HFFc6 (cell line): ENCODE results near the gene NEIL3. TPM values are rescaled to one million over a fixed set of nuclear protein-coding genes. Genes with fewer than 3 reads are reported as not detected.
A peak's percentile ranks its signal among the peaks of the same experiment; 100 is the strongest.

Experiments
- DNase-seq: peaks from one replicate; pipeline ENCODE4 v3.0.0-alpha.2; 2018
- H3K27ac Mint-ChIP-seq: 2 replicates; pipeline ENCODE4 v1.8.0; 2020; ENCODE audit warnings: mild to moderate bottlenecking, mixed read lengths
- H3K27me3 Mint-ChIP-seq: 2 replicates; pipeline ENCODE4 v1.8.0; 2021; ENCODE audit warnings: mild to moderate bottlenecking, moderate library complexity, mixed read lengths; ENCODE audit not compliant: insufficient read depth
- H3K36me3 Mint-ChIP-seq: 2 replicates; pipeline ENCODE4 v1.8.0; 2021; ENCODE audit warnings: low read depth, mixed read lengths
- H3K4me1 Mint-ChIP-seq: 2 replicates; pipeline ENCODE4 v1.8.0; 2020; ENCODE audit warnings: low read depth, mixed read lengths
- H3K4me3 Mint-ChIP-seq: 2 replicates; pipeline ENCODE4 v1.8.0; 2020; ENCODE audit warnings: mild to moderate bottlenecking, moderate library complexity, mixed read lengths
- H3K9me3 Mint-ChIP-seq: 2 replicates; pipeline ENCODE4 v1.8.0; 2020; ENCODE audit warnings: mild to moderate bottlenecking, mixed read lengths
- total RNA-seq, 6 experiments: library from RNA; stranded (reverse); fragmentation: NEBNext Ultra II Directional; extraction: Animal tissue kit (Norgen Biotek cat#: 25700); gene quantifications; 2 replicates in 1 of 6; 3 replicates in 5 of 6; pipeline ENCODE4 v1.2.3, GENCODE V29; 2021
- TF ChIP-seq, protein P1 (sequence below): fragments of 200-600 bp; sonication (generic); IDR thresholded peaks from 2 replicates; pipeline ENCODE4 v1.5.0; 2021; ENCODE audit warnings: antibody characterized with exemption, mild to moderate bottlenecking

Gene NEIL3
- total RNA-seq, 6 experiments from 2014 or later: 4.1 to 9.5 (median 9.0) TPM

DNA sequence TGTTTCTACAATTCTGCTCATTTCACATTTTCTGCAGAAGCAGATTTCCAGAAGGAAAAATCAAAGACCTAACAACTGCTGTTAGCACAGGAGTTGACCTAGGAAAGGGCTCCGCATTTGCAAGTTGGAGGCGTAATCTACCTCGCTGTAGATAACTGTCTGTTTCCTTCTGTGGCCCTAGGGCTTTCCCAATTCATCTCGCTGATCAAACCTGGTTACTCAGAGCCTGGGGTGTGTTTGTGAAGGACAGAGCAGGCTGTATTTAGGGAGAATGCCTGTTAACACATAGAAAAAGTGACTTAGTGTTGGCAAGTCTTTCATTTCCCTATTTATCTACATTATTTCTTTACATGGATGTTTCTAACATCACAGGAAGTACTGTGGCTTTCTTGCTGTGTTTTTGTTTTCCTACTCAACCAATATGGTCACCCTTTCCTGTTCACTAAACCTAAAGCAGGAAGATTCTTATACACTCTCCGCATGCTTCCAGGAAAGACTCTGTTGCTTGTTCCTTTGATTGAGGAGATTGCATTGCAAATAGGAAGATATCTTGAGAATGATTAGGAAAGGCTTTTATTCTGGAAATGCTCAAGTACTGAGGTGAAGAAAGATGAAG, 92.1 kb downstream of the NEIL3 start:
- H3K4me1 Mint-ChIP-seq: peaks cover 25% of the 10 kb centered on the region
- no peaks in the 10 kb centered on the region for H3K9me3 Mint-ChIP-seq
- no peak for DNase-seq
- TF ChIP-seq, protein P1, sequence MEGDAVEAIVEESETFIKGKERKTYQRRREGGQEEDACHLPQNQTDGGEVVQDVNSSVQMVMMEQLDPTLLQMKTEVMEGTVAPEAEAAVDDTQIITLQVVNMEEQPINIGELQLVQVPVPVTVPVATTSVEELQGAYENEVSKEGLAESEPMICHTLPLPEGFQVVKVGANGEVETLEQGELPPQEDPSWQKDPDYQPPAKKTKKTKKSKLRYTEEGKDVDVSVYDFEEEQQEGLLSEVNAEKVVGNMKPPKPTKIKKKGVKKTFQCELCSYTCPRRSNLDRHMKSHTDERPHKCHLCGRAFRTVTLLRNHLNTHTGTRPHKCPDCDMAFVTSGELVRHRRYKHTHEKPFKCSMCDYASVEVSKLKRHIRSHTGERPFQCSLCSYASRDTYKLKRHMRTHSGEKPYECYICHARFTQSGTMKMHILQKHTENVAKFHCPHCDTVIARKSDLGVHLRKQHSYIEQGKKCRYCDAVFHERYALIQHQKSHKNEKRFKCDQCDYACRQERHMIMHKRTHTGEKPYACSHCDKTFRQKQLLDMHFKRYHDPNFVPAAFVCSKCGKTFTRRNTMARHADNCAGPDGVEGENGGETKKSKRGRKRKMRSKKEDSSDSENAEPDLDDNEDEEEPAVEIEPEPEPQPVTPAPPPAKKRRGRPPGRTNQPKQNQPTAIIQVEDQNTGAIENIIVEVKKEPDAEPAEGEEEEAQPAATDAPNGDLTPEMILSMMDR: no peak
- no peak overlapping the region for H3K4me3 Mint-ChIP-seq
- H3K27ac Mint-ChIP-seq: no peak overlapping the region
- no peaks in the 10 kb centered on the region for H3K36me3 Mint-ChIP-seq
- no peaks in the 10 kb centered on the region; the same call in 1 of the 2 replicates for H3K27me3 Mint-ChIP-seq

DNA sequence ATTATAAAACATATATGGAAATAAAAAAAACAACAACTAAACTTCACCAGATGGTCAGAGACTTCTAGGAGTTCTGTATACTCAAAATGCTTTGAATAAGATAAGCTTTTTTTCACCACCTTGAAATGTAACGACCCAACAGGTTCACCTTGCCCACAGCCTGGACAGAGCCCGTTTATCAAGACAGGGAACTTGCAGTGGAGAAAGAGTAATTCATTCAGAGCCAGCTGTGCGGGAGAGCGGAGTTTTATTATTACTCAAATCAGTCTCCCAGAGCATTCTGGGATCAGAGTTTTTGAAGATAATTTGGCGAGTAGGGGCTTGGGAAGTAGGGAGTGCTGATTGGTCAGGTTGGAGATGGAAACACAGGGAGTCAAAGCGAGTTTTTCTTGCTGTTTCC, 94.1 kb downstream of the NEIL3 start:
- H3K4me3 Mint-ChIP-seq: no peak overlapping the region

DNA sequence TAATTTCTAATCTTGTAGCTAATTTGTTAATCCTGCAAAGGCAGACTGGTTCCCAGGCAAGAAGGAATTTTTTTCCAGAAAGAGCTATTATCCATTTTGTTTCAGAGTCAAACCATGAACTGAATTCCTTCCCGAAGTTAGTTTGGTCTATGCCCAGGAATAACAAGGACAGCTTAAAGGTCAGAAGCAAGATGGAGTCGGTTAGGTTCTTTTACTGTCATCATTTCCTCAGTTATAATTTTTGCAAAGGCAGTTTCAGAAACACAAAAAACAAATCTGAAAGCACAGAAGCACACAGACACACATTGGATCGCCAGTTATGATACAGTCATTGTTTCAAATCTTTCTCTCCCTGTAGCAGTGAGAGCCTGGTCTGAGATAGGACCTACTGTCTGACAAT, 94.7 kb downstream of the NEIL3 start:
- TF ChIP-seq, protein P1: no peak
- Mint-ChIP-seq H3K27me3 (no peaks in the 10 kb centered on the region; the same call in 1 of the 2 replicates), H3K4me3 (no peak overlapping the region), H3K9me3 (no peaks in the 10 kb centered on the region), H3K4me1 (peaks cover 25% of the 10 kb centered on the region), H3K27ac (no peak overlapping the region), H3K36me3 (no peaks in the 10 kb centered on the region)
- DNase-seq: no peak

More for the DNA sequence above, 94.1 kb downstream of the NEIL3 start:
- no peaks in the 10 kb centered on the region; the same call in 1 of the 2 replicates for H3K27me3 Mint-ChIP-seq
- H3K36me3 Mint-ChIP-seq: no peaks in the 10 kb centered on the region
- H3K9me3 Mint-ChIP-seq: no peaks in the 10 kb centered on the region
- no peak overlapping the region for H3K27ac Mint-ChIP-seq
- TF ChIP-seq, protein P1: no peak
- no peak for DNase-seq
- peaks cover 25% of the 10 kb centered on the region for H3K4me1 Mint-ChIP-seq

DNA sequence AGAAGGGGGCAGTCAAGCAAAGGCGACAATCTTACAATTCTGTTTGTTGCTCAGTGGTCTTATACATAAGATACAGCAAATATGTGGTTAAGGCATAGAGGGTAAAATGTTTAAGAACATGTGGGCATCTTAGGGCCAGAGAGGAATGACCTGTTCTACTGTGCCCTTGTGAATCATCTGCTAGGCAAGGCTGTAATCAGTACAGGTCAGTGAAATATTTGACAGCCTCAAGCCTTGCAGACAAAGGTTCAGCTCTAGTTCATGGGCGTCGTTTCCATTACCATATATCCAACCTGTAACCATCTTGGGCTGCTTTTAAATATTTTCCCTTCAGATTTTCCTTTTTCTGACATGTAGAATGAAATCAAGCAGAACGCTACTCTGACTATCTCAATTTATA, 95.3 kb downstream of the NEIL3 start:
- Mint-ChIP-seq H3K4me3 (no peak overlapping the region), H3K27me3 (no peaks in the 10 kb centered on the region; the same call in 1 of the 2 replicates)

DNA sequence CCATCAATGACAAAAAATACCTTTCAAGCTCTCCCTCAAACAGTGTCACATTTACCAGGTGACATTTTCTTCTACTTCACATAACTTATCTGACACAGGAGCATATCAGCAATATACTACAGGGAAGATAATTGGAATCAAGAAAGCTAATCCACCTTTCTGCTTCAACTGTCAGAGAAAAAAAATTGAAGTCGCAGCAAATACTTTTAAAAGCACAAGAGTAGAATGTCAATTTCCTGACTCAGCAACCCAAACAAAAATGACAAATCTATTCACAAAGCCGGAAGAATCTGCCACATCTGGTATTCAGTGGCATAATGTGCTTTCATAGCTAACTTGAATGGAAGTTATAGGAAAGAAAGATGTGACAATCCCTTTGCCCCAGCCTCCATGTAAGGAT, 95.8 kb downstream of the NEIL3 start:
- TF ChIP-seq, protein P1: no peak
- DNase-seq: peak; percentile 3
- Mint-ChIP-seq H3K27ac (no peak overlapping the region), H3K4me3 (no peak overlapping the region), H3K9me3 (no peaks in the 10 kb centered on the region), H3K4me1 (peaks cover 25% of the 10 kb centered on the region), H3K27me3 (no peaks in the 10 kb centered on the region; the same call in 1 of the 2 replicates), H3K36me3 (no peaks in the 10 kb centered on the region)

More for the DNA sequence above, 95.3 kb downstream of the NEIL3 start:
- peaks cover 25% of the 10 kb centered on the region for H3K4me1 Mint-ChIP-seq
- H3K36me3 Mint-ChIP-seq: no peaks in the 10 kb centered on the region
- no peaks in the 10 kb centered on the region for H3K9me3 Mint-ChIP-seq
- H3K27ac Mint-ChIP-seq: no peak overlapping the region
- TF ChIP-seq, protein P1: no peak
- DNase-seq: no peak
